Activated T-helper 2 cell treated with anti-CD3 and anti-CD28 coated beads, Interferon-gamma antibody, Interleukin-2, Interleukin-4, amounts not matched to agents 10 μg/mL and 5 μg/mL and 100 μg/mL, durations not matched to agents 14 hours and 24 hours and 36 hours (primary cell): ENCODE results near the gene SEMA3G. TPM values are rescaled to one million over a fixed set of nuclear protein-coding genes. Genes with fewer than 3 reads are reported as not detected.

Experiments used
- DNase-seq: peaks from one replicate; pipeline ENCODE4 v3.0.0; 2021; ENCODE audit warnings: low spot score
- H3K27ac Mint-ChIP-seq: one replicate; pipeline ENCODE4 v1.8.0; 2021; ENCODE audit warnings: mixed read lengths
- H3K27me3 Mint-ChIP-seq: one replicate; pipeline ENCODE4 v1.8.0; 2021; ENCODE audit warnings: low read depth, mixed read lengths
- H3K36me3 Mint-ChIP-seq: one replicate; pipeline ENCODE4 v1.8.0; 2021; ENCODE audit warnings: low read depth, mixed read lengths
- H3K4me1 Mint-ChIP-seq: one replicate; pipeline ENCODE4 v1.8.0; 2021; ENCODE audit warnings: low read depth, mixed read lengths
- H3K4me3 Mint-ChIP-seq: one replicate; pipeline ENCODE4 v1.8.0; 2021; ENCODE audit warnings: low read depth, mild to moderate bottlenecking, moderate library complexity, mixed read lengths
- H3K9me3 Mint-ChIP-seq: one replicate; pipeline ENCODE4 v1.8.0; 2021; ENCODE audit warnings: mixed read lengths
- intact Hi-C: fragments of 100-400 bp; cut with micrococcal nuclease; formaldehyde crosslinking; loops from one replicate; pipeline ENCODE4 v1.15.1; 2023
- total RNA-seq: library from RNA; stranded (reverse); gene quantifications from 2 replicates; pipeline ENCODE4 v1.2.3, GENCODE V29; 2022

The SEMA3G gene
- total RNA-seq, result 0.30 and 0.32 TPM in 2 replicates

DNA sequence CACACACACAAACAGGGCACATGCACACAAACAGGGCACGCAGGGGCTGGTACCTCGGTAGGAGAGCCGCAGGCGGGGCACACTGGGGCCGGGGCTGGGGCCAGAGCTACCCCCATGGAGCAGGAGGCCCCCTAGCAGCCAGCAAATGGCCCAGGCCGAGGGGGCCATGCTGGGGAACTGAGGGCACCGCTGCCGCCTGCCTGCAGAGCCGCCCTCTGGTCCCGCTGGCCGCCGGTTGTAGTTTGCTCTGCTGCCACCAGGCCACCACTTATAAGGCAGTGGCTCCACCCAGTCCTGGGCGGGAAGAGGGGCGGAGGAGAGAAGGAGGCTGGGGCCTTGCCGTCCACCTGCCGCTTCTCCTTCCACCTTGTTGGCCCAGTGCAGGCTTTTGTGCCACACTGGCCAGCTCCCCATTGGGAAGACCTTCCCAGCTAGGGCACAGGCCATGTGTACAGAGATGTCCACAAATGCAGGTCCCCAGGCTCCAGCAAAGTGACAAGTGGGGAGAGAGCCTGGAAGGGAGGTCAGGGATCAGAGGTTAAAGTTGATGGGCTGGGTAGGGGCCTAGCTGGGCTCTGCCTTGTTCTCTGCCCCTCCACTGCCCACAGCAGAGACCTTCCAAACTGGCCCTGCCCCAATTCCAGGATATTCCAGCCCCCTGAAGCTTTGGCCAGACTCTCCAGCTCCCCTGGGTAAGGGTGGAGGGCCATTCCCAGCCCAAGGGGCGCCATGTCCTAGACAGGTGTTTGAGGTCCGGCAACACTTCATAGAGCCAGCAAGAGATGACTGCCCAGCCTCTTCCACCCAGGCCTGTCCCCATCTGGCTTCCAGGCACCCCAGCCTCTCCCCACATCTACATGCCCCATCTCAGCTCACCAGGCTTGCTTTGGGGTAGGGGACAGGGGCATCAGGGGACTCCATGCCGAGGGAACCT, at the start of gene SEMA3G:
Gene SEMA3G, minus strand, starts transcription at position 244 of the 934 bp plus-strand sequence. Its CDS starts 76 bp downstream, at position 168.
- Mint-ChIP-seq H3K36me3 (no peaks in the 10 kb centered on the region), H3K9me3 (no peaks in the 10 kb centered on the region), H3K27me3 (no peaks in the 10 kb centered on the region), H3K27ac (no peak within 1 kb of the TSS), H3K4me3 (no peak within 1 kb of the TSS), H3K4me1 (peaks cover 12% of the 10 kb centered on the region)
- DNase-seq, result peak; percentile 77
- intact Hi-C loops, result loop anchor here (1.0 to 5.0 kb wide), 2 partner anchors 17 to 223 kb away; no protein-coding TSS in a partner anchor

DNA sequence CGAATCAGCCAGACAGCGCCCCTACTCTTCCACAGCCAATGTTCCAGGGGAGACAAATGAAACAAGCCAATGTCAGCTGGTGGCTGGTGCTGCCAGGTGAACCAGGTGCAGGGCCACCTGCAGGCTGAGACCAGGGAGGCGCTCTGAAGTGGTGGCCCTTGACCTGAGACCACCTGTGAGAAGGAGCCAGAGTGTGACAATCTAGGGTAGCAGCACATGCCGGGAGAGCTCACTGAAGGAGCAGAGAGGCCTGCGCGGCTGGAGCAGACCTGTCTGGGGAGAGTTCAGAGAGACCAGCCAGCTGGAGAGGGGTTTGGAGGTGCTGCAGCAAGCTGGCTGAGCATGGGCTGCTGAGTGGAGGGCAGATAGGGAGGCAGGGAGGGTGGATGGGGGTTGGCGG, 49.5 kb upstream of the SEMA3G start:
- Mint-ChIP-seq H3K36me3 (peaks cover 23% of the 10 kb centered on the region), H3K4me3 (no peak overlapping the region), H3K27ac (no peak overlapping the region), H3K27me3 (no peaks in the 10 kb centered on the region), H3K9me3 (no peaks in the 10 kb centered on the region), H3K4me1 (no peaks in the 10 kb centered on the region)
- intact Hi-C loops, result no loop called here
- no peak for DNase-seq

DNA sequence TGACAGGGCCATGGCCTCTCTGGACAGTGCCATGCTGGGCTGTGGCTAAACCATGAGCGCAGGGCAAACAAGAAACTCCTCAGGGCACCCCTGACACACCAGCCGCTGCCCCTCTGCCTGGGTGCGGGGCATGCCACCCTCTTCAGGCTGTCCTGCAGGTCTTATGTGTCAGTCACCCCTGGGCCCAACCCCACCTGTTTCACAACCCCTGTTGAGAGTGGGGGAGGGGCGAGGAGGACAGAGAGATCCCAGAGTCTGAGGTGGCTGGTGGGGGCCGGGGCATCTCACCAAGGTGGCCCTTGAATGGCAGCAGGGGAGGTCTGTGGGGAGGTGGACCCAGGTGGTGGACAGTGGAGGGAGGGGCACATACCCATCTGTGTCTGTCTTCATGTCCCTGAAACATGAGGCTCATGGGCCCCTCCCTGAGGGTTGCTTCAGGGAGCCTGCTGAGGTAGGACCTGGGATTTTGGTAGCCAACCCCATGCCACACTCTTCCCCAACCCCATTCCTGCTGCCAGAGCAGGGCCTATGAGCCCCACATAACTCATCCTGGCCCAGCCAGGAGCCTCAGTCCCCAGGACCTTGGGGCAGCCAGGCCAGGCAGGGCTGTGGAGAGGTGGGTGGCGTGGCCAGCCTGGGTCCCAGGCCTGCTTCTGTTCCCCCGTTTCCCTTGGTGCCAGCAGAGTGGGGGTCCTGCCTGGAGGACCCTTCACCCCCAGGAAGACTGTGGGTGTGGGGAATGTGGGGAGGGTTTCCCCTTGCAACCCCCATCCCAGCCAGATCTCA, 48.5 kb upstream of the SEMA3G start:
- no peak for DNase-seq
- H3K9me3 Mint-ChIP-seq, result no peaks in the 10 kb centered on the region
- H3K27me3 Mint-ChIP-seq, result no peaks in the 10 kb centered on the region
- intact Hi-C loops, result no loop called here
- H3K27ac Mint-ChIP-seq, result no peak overlapping the region
- peaks cover 24% of the 10 kb centered on the region for H3K36me3 Mint-ChIP-seq
- H3K4me1 Mint-ChIP-seq, result no peaks in the 10 kb centered on the region
- H3K4me3 Mint-ChIP-seq, result no peak overlapping the region

DNA sequence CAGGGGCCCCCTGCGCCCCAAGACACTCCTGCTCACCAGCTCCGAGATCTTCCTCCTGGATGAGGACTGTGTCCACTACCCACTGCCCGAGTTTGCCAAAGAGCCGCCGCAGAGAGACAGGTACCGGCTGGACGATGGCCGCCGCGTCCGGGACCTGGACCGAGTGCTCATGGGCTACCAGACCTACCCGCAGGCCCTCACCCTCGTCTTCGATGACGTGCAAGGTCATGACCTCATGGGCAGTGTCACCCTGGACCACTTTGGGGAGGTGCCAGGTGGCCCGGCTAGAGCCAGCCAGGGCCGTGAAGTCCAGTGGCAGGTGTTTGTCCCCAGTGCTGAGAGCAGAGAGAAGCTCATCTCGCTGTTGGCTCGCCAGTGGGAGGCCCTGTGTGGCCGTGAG, 47.2 kb upstream of the SEMA3G start:
- no peak overlapping the region for H3K4me3 Mint-ChIP-seq
- peaks cover 35% of the 10 kb centered on the region for H3K36me3 Mint-ChIP-seq
- intact Hi-C loops, result no loop called here
- H3K4me1 Mint-ChIP-seq, result no peaks in the 10 kb centered on the region
- no peak overlapping the region for H3K27ac Mint-ChIP-seq
- no peaks in the 10 kb centered on the region for H3K27me3 Mint-ChIP-seq
- H3K9me3 Mint-ChIP-seq, result no peaks in the 10 kb centered on the region
- no peak for DNase-seq

DNA sequence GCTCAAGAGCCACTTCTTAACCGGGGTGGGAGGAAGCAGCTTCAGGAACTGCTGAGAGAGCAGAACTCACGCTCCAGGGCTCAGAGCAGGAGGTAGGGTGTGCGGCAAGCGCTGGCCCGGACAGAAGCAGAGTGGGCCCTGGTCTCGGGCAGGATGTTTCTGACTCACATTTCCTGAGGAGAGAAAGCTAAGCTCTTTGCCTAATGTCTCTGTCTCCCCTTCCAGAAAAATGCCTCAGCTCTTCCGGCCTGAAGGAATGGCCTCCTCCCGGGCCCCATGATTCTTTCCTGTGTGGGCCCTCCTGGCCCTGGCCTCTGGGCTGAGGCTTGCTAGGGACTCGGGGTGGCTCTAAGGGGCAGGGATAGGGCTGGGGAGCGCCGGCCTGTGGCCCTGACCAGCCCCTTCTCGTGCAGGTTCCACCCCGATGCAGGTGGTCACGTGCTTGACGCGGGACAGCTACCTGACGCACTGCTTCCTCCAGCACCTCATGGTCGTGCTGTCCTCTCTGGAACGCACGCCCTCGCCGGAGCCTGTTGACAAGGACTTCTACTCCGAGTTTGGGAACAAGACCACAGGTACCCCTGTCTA, 46.1 kb upstream of the SEMA3G start:
- Mint-ChIP-seq H3K27ac (no peak overlapping the region), H3K36me3 (peaks cover 35% of the 10 kb centered on the region), H3K4me3 (no peak overlapping the region), H3K27me3 (no peaks in the 10 kb centered on the region), H3K9me3 (no peaks in the 10 kb centered on the region), H3K4me1 (no peaks in the 10 kb centered on the region)
- DNase-seq, result no peak
- intact Hi-C loops, result no loop called here

DNA sequence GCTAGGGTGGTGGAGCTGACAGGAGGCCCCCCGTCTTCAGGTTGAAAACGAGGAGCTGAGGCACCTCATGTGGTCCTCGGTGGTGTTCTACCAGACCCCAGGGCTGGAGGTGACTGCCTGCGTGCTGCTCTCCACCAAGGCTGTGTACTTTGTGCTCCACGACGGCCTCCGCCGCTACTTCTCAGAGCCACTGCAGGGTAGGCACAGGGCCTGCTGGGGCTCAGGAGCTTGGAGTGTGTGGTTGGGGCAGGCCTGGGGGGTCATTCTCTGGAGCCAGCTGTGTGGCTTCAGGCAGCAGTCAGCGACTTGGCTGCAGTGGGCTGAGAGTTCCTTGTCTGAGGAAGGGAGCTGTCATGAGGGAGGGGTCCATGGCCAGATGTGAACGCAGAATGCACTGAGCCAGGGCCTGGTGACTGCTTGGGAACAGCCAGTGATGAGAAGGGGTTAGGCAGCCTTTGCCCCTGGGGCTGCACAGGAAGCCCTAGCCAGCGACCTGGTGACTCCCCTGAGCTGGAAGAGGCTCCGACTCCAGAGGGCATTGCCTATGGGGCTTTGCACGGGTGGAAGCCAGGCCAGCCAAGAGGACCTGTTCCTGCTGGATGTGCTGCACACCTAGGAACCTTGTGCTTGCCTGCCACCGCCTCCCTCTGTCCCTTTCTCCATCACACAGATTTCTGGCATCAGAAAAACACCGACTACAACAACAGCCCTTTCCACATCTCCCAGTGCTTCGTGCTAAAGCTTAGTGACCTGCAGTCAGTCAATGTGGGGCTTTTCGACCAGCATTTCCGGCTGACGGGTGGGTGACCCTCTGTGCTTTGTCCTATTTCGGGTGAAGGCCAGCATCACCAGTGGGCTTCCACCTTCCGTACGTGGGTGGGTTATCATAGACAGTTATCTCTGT, 45.4 kb upstream of the SEMA3G start:
- no peaks in the 10 kb centered on the region for H3K4me1 Mint-ChIP-seq
- no peak for DNase-seq
- H3K4me3 Mint-ChIP-seq, result no peak overlapping the region
- no peaks in the 10 kb centered on the region for H3K27me3 Mint-ChIP-seq
- no peak overlapping the region for H3K27ac Mint-ChIP-seq
- no peaks in the 10 kb centered on the region for H3K9me3 Mint-ChIP-seq
- H3K36me3 Mint-ChIP-seq, result peaks cover 40% of the 10 kb centered on the region
- intact Hi-C loops, result no loop called here

DNA sequence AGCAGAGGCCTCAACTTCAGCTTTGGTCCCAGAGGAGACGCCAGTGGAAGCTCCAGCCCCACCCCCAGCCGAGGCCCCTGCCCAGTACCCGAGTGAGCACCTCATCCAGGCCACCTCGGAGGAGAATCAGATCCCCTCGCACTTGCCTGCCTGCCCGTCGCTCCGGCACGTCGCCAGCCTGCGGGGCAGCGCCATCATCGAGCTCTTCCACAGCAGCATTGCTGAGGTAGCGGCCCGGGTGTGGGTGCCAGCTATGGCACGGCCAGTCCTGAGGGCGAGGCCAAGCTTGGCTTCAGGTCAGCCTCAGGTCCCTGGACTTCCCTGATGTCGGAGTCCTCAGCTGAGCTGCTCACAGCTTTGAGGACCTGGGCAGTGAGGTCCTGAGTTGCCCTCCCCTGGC, 44.5 kb upstream of the SEMA3G start:
- no peaks in the 10 kb centered on the region for H3K4me1 Mint-ChIP-seq
- no peak for DNase-seq

DNA sequence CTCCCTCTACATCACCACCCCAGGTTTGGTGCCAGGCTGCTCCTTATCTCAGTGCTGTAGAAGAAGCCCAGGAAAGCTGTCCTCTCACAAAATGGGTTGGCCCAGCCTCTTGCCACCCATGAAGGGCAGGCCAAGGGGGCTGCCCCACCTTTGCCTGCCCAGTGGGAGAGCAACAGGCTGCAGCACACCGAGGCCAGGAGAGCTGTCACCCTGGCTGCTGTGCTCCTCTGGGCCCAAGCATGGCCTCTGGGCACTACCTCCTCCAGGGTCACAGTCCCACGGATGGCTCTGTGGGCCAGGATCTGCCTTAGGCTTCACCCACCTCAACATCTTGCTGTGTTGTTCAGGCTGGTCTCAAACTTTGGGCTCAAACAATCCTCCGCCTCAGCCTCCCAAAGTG, 43.8 kb upstream of the SEMA3G start:
- intact Hi-C loops, result no loop called here
- H3K27ac Mint-ChIP-seq, result no peak overlapping the region
- H3K9me3 Mint-ChIP-seq, result no peaks in the 10 kb centered on the region
- no peak for DNase-seq
- peaks cover 43% of the 10 kb centered on the region for H3K36me3 Mint-ChIP-seq
- H3K4me1 Mint-ChIP-seq, result no peaks in the 10 kb centered on the region
- H3K4me3 Mint-ChIP-seq, result no peak overlapping the region
- no peaks in the 10 kb centered on the region for H3K27me3 Mint-ChIP-seq

More for the DNA sequence above, 44.5 kb upstream of the SEMA3G start:
- H3K27ac Mint-ChIP-seq, result no peak overlapping the region
- no peaks in the 10 kb centered on the region for H3K27me3 Mint-ChIP-seq
- intact Hi-C loops, result no loop called here
- peaks cover 40% of the 10 kb centered on the region for H3K36me3 Mint-ChIP-seq
- no peaks in the 10 kb centered on the region for H3K9me3 Mint-ChIP-seq
- no peak overlapping the region for H3K4me3 Mint-ChIP-seq

DNA sequence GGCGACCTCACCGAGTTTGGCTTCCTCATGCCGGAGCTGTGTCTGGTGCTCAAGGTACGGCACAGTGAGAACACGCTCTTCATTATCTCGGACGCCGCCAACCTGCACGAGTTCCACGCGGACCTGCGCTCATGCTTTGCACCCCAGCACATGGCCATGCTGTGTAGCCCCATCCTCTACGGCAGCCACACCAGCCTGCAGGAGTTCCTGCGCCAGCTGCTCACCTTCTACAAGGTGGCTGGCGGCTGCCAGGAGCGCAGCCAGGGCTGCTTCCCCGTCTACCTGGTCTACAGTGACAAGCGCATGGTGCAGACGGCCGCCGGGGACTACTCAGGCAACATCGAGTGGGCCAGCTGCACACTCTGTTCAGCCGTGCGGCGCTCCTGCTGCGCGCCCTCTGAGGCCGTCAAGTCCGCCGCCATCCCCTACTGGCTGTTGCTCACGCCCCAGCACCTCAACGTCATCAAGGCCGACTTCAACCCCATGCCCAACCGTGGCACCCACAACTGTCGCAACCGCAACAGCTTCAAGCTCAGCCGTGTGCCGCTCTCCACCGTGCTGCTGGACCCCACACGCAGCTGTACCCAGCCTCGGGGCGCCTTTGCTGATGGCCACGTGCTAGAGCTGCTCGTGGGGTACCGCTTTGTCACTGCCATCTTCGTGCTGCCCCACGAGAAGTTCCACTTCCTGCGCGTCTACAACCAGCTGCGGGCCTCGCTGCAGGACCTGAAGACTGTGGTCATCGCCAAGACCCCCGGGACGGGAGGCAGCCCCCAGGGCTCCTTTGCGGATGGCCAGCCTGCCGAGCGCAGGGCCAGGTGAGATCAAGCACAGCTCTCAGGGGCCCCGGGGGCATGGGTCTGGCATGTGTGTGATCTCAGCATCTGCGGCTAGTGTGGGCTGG, 43.1 kb upstream of the SEMA3G start:
- Mint-ChIP-seq H3K27me3 (no peaks in the 10 kb centered on the region), H3K27ac (no peak overlapping the region), H3K36me3 (peaks cover 43% of the 10 kb centered on the region), H3K4me3 (no peak overlapping the region), H3K9me3 (no peaks in the 10 kb centered on the region), H3K4me1 (no peaks in the 10 kb centered on the region)
- no peak for DNase-seq
- intact Hi-C loops, result no loop called here

DNA sequence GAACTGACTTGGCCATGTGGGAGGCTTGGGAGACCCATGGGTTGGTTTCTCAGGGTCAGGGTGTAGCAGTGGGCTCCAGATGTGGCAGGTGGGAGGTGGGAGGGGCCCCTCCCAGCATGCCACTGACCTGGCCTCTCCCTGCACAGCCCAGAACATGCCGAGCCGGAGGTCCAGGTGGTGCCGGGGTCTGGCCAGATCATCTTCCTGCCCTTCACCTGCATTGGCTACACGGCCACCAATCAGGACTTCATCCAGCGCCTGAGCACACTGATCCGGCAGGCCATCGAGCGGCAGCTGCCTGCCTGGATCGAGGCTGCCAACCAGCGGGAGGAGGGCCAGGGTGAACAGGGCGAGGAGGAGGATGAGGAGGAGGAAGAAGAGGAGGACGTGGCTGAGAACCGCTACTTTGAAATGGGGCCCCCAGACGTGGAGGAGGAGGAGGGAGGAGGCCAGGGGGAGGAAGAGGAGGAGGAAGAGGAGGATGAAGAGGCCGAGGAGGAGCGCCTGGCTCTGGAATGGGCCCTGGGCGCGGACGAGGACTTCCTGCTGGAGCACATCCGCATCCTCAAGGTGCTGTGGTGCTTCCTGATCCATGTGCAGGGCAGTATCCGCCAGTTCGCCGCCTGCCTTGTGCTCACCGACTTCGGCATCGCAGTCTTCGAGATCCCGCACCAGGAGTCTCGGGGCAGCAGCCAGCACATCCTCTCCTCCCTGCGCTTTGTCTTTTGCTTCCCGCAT, 42.3 kb upstream of the SEMA3G start:
- Mint-ChIP-seq H3K27ac (no peak overlapping the region), H3K9me3 (no peaks in the 10 kb centered on the region), H3K4me1 (no peaks in the 10 kb centered on the region), H3K27me3 (no peaks in the 10 kb centered on the region), H3K4me3 (no peak overlapping the region), H3K36me3 (peaks cover 36% of the 10 kb centered on the region)
- no peak for DNase-seq
- intact Hi-C loops, result no loop called here
